Loucy (cell line): Measurements from ENCODE around the gene BSN.

ENCODE experiments used
- H2AFZ ChIP-seq: fragments of 200-600 bp; sonication (generic); 2 replicates; pipeline ENCODE4 v1.6.0; 2016; ENCODE audit warnings: antibody characterized with exemption, mild to moderate bottlenecking, low read length, moderate library complexity
- H3F3A ChIP-seq: fragments of 200-600 bp; 2 replicates; pipeline ENCODE4 v1.6.0; 2016; ENCODE audit warnings: antibody characterized with exemption, low read depth, mild to moderate bottlenecking
- H3K27me3 ChIP-seq: fragments of 200-600 bp; sonication (generic); 2 replicates; pipeline ENCODE4 v1.6.1; 2014; ENCODE audit warnings: low read length, mild to moderate bottlenecking; ENCODE audit not compliant: insufficient read depth, poor library complexity, severe bottlenecking
- H3K36me3 ChIP-seq: fragments of 200-600 bp; sonication (generic); 2 replicates; pipeline ENCODE4 v1.6.1; 2016; ENCODE audit warnings: low read length; ENCODE audit not compliant: insufficient read depth
- H3K4me1 ChIP-seq: fragments of 200-600 bp; sonication (generic); 2 replicates; pipeline ENCODE4 v1.5.1; 2014; ENCODE audit warnings: low read length, mild to moderate bottlenecking; ENCODE audit not compliant: insufficient read depth, poor library complexity, severe bottlenecking
- H3K4me2 ChIP-seq: fragments of 200-600 bp; sonication (generic); 2 replicates; pipeline ENCODE4 v1.6.0; 2014; ENCODE audit warnings: antibody characterized with exemption, low read length, low read depth, mild to moderate bottlenecking; ENCODE audit not compliant: poor library complexity, severe bottlenecking
- H3K4me3 ChIP-seq: fragments of 200-600 bp; sonication (generic); 2 replicates; pipeline ENCODE4 v1.5.1; 2014; ENCODE audit warnings: low read length, mild to moderate bottlenecking, mixed read lengths; ENCODE audit not compliant: poor library complexity, severe bottlenecking
- H3K79me2 ChIP-seq: fragments of 200-600 bp; sonication (generic); 2 replicates; pipeline ENCODE4 v1.6.1; 2014; ENCODE audit warnings: low read length; ENCODE audit not compliant: insufficient read depth
- H3K9ac ChIP-seq: fragments of 200-600 bp; sonication (generic); 2 replicates; pipeline ENCODE4 v1.6.0; 2014; ENCODE audit warnings: mild to moderate bottlenecking, low read depth, low read length, moderate library complexity; ENCODE audit not compliant: poor library complexity, severe bottlenecking
- H3K9me2 ChIP-seq: fragments of 200-600 bp; sonication (generic); replicated peaks from 2 replicates; pipeline ENCODE4 v1.6.1; 2016; ENCODE audit warnings: low read depth, low read length, mixed read lengths
- H3K9me3 ChIP-seq: fragments of 200-600 bp; sonication (generic); 2 replicates; pipeline ENCODE4 v1.6.1; 2014; ENCODE audit warnings: mild to moderate bottlenecking, antibody characterized with exemption, low read length, low read depth; ENCODE audit not compliant: insufficient read depth
- H4K20me1 ChIP-seq: fragments of 200-600 bp; sonication (generic); 2 replicates; pipeline ENCODE4 v1.6.0; 2014; ENCODE audit warnings: antibody characterized with exemption, low read length, mild to moderate bottlenecking; ENCODE audit not compliant: insufficient read depth, poor library complexity, severe bottlenecking
- CTCF ChIP-seq: fragments of 200-600 bp; sonication (generic); conservative IDR thresholded peaks from 2 replicates; pipeline ENCODE4 v1.5.1; 2014; ENCODE audit warnings: mild to moderate bottlenecking, antibody characterized with exemption, low read length
- EZH2phosphoT487 ChIP-seq: fragments of 200-600 bp; IDR thresholded peaks from 2 replicates; pipeline ENCODE4 v1.6.1; 2018; ENCODE audit warnings: antibody characterized with exemption, mild to moderate bottlenecking, moderate library complexity, borderline replicate concordance

Gene BSN

GRCh38 chr3:49674497-49674983, 120.3 kb downstream of the BSN start:
- peak overlapping the region; percentile 88 for H3K4me3 ChIP-seq
- no peaks in the 10 kb centered on the region for H3K9me2 ChIP-seq
- H3K4me2 ChIP-seq = peak overlapping the region; percentile 97
- peaks cover 24% of the 10 kb centered on the region; the same call in 1 of the 2 replicates for H3K36me3 ChIP-seq
- H3K79me2 ChIP-seq = peaks cover 41% of the 10 kb centered on the region
- H3K27me3 ChIP-seq = no peaks in the 10 kb centered on the region
- peak overlapping the region; percentile 98 for H3K9ac ChIP-seq
- no peaks in the 10 kb centered on the region for H3K9me3 ChIP-seq
- TF ChIP-seq EZH2phosphoT487 (no peak), CTCF (no peak)
- H3F3A ChIP-seq = 0 out of 2 replicates have a peak, but pooled peaks cover 2% of the 10 kb centered on the region
- peaks cover 19% of the 10 kb centered on the region for H3K4me1 ChIP-seq
- H2AFZ ChIP-seq = peak overlapping the region; percentile 64; the same call in 1 of the 2 replicates
- peaks cover 13% of the 10 kb centered on the region for H4K20me1 ChIP-seq

DNA sequence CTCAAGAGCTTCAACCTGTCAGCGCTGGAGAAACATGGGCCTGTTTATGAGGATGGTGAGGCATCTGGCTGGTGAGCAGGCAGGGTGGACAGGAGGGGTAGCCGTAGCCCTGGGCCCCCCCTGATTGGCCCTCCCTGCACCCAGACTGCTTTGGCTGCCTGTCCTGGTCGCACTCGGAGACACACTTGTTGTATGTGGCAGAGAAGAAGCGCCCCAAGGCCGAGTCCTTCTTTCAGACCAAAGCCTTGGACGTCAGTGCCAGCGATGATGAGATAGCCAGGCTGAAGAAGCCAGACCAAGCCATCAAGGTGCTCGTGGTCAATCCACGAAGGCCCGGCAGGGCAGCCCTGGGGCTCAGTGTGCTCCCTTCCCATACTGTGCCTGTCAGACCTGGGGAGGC, 121.6 kb downstream of the BSN start:
- peak overlapping the region; percentile 97 for H3K4me2 ChIP-seq
- peaks cover 31% of the 10 kb centered on the region; the same call in 1 of the 2 replicates for H3K36me3 ChIP-seq
- H3K79me2 ChIP-seq = peaks cover 41% of the 10 kb centered on the region

DNA sequence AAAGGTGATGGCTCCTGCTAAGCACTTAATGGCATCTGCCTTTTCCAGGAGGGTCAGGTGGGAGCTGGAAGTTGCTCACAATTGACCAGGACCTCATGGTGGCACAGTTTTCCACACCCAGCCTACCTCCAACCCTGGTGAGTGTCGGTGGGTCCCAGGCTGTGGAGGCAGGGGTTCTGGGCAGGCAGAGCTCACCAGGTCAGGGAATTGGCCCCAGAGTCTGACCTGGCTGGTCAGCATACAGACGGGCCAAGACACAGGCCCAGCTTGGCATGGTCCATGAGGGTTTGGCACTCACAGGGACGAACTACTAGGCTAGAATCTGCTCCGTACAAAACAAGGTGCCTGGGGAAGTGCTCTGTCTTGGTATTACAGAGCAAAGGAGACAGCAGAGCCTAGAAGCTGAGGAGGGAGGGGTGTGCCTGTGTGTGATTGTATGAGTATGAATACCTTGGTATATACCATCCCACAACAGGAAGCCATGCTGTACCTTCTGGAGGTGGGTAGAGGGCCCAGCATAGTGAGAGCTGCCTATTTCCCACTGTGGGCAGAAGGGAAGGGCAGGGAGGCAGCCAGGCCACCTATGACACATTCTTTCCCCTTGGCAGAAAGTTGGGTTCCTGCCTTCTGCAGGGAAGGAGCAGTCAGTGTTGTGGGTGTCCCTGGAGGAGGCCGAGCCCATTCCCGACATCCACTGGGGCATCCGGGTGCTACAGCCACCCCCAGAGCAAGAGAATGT, 126.4 kb downstream of the BSN start:
- H3F3A ChIP-seq = no peaks in the 10 kb centered on the region
- H3K36me3 ChIP-seq = peaks cover 47% of the 10 kb centered on the region; the same call in 1 of the 2 replicates
- H3K9ac ChIP-seq = no peak overlapping the region
- H3K79me2 ChIP-seq = peaks cover 15% of the 10 kb centered on the region; the same call in 1 of the 2 replicates
- peaks cover 5% of the 10 kb centered on the region for H3K4me1 ChIP-seq
- H3K4me3 ChIP-seq = no peak overlapping the region
- peaks cover 1% of the 10 kb centered on the region for H4K20me1 ChIP-seq
- no peaks in the 10 kb centered on the region for H3K9me2 ChIP-seq
- no peak overlapping the region for H2AFZ ChIP-seq
- no peaks in the 10 kb centered on the region for H3K9me3 ChIP-seq
- H3K4me2 ChIP-seq = no peak overlapping the region
- H3K27me3 ChIP-seq = no peaks in the 10 kb centered on the region
- TF ChIP-seq EZH2phosphoT487 (no peak), CTCF (no peak)

More for the DNA sequence above, 121.6 kb downstream of the BSN start:
- peaks cover 19% of the 10 kb centered on the region for H3K4me1 ChIP-seq
- H3K9ac ChIP-seq = peak overlapping the region; percentile 98
- no peaks in the 10 kb centered on the region for H3K9me3 ChIP-seq
- peaks cover 13% of the 10 kb centered on the region for H4K20me1 ChIP-seq
- no peaks in the 10 kb centered on the region for H3K9me2 ChIP-seq
- H3F3A ChIP-seq = 0 out of 2 replicates have a peak, but pooled peaks cover 2% of the 10 kb centered on the region
- no peaks in the 10 kb centered on the region for H3K27me3 ChIP-seq
- H3K4me3 ChIP-seq = peak overlapping the region; percentile 88
- TF ChIP-seq CTCF = no peak
- TF ChIP-seq EZH2phosphoT487 = no peak
- H2AFZ ChIP-seq = no peak overlapping the region
